Mucosa of stomach (tissue), 1 donor: ENCODE data around the gene SPAG6.

Source experiments
- H3K27me3 ChIP-seq: one replicate; pipeline ENCODE4 v1.7.0; 2013; ENCODE audit warnings: mild to moderate bottlenecking, low read length; ENCODE audit not compliant: control insufficient read depth, insufficient read depth
- H3K36me3 ChIP-seq: one replicate; pipeline ENCODE4 v1.7.0; 2013; ENCODE audit warnings: low read length; ENCODE audit not compliant: control insufficient read depth, insufficient read depth
- H3K4me1 ChIP-seq: one replicate; pipeline ENCODE4 v1.7.0; 2013; ENCODE audit warnings: mild to moderate bottlenecking, low read length; ENCODE audit not compliant: control insufficient read depth, insufficient read depth
- H3K4me3 ChIP-seq: one replicate; pipeline ENCODE4 v1.7.0; 2013; ENCODE audit warnings: low read length
- H3K9ac ChIP-seq: one replicate; pipeline ENCODE4 v1.7.0; 2013; ENCODE audit warnings: mild to moderate bottlenecking, low read length, moderate library complexity
- H3K9me3 ChIP-seq: one replicate; pipeline ENCODE4 v1.7.0; 2013; ENCODE audit warnings: mild to moderate bottlenecking, low read length, moderate library complexity; ENCODE audit not compliant: control insufficient read depth
- donor health status: Pancreatic carcinoma.

Gene SPAG6

GRCh38 chr10:22317076-22317370 lies 28.3 kb upstream of the SPAG6 start:
- H3K4me3 ChIP-seq = peak overlapping the region; percentile 96
- no peaks in the 10 kb centered on the region for H3K9me3 ChIP-seq
- H3K9ac ChIP-seq = peak overlapping the region; percentile 88
- H3K36me3 ChIP-seq = no peaks in the 10 kb centered on the region
- peaks cover 9% of the 10 kb centered on the region for H3K4me1 ChIP-seq
- H3K27me3 ChIP-seq = peaks cover 2% of the 10 kb centered on the region

GRCh38 chr10:22317771-22318565 lies 27.3 kb upstream of the SPAG6 start:
- Histone ChIP-seq H3K4me1 (peaks cover 9% of the 10 kb centered on the region), H3K36me3 (no peaks in the 10 kb centered on the region), H3K9ac (no peak overlapping the region), H3K9me3 (no peaks in the 10 kb centered on the region), H3K4me3 (no peak overlapping the region), H3K27me3 (peaks cover 11% of the 10 kb centered on the region)

- Histone ChIP-seq H3K4me1 (peaks cover 9% of the 10 kb centered on the region), H3K27me3 (peaks cover 19% of the 10 kb centered on the region), H3K9me3 (no peaks in the 10 kb centered on the region)
These were observed 26.5 kb upstream of the SPAG6 start for GRCh38 chr10:22318772-22319171.

GRCh38 chr10:22319547-22319979 lies 25.7 kb upstream of the SPAG6 start:
- peaks cover 15% of the 10 kb centered on the region for H3K4me1 ChIP-seq
- H3K9ac ChIP-seq = peak overlapping the region; percentile 10
- no peaks in the 10 kb centered on the region for H3K36me3 ChIP-seq
- peaks cover 27% of the 10 kb centered on the region for H3K27me3 ChIP-seq
- no peak overlapping the region for H3K4me3 ChIP-seq
- no peaks in the 10 kb centered on the region for H3K9me3 ChIP-seq

More at GRCh38 chr10:22318772-22319171, 26.5 kb upstream of the SPAG6 start:
- H3K9ac ChIP-seq = no peak overlapping the region
- H3K36me3 ChIP-seq = no peaks in the 10 kb centered on the region
- H3K4me3 ChIP-seq = no peak overlapping the region

- H3K9ac ChIP-seq = peak overlapping the region; percentile 10
- H3K4me3 ChIP-seq = no peak overlapping the region
- no peaks in the 10 kb centered on the region for H3K9me3 ChIP-seq
- H3K36me3 ChIP-seq = no peaks in the 10 kb centered on the region
- peaks cover 20% of the 10 kb centered on the region for H3K4me1 ChIP-seq
- peaks cover 32% of the 10 kb centered on the region for H3K27me3 ChIP-seq
These were observed 25.2 kb upstream of the SPAG6 start for GRCh38 chr10:22319980-22320558.

GRCh38 chr10:22320591-22321155 lies 24.6 kb upstream of the SPAG6 start, which contains the start of gene BMI1:
TSS of gene BMI1 (plus strand) at chr10:22321099. CDS start at chr10:22326450, 5,351 bp downstream.
- H3K36me3 ChIP-seq = no peaks in the 10 kb centered on the region
- H3K9ac ChIP-seq = peak within 1 kb of the TSS; percentile 89
- H3K4me1 ChIP-seq = peaks cover 20% of the 10 kb centered on the region
- peaks cover 33% of the 10 kb centered on the region for H3K27me3 ChIP-seq
- no peaks in the 10 kb centered on the region for H3K9me3 ChIP-seq
- peak within 1 kb of the TSS; percentile 56 for H3K4me3 ChIP-seq

GRCh38 chr10:22321156-22321923 lies 24.0 kb upstream of the SPAG6 start:
- no peaks in the 10 kb centered on the region for H3K9me3 ChIP-seq
- H3K9ac ChIP-seq = peak overlapping the region; percentile 89
- peaks cover 20% of the 10 kb centered on the region for H3K4me1 ChIP-seq
- H3K36me3 ChIP-seq = no peaks in the 10 kb centered on the region
- H3K27me3 ChIP-seq = peaks cover 33% of the 10 kb centered on the region
- peak overlapping the region; percentile 56 for H3K4me3 ChIP-seq

- H3K9ac ChIP-seq = peak overlapping the region; percentile 62
- H3K9me3 ChIP-seq = no peaks in the 10 kb centered on the region
- H3K4me1 ChIP-seq = peaks cover 19% of the 10 kb centered on the region
- peak overlapping the region; percentile 40 for H3K4me3 ChIP-seq
- peaks cover 33% of the 10 kb centered on the region for H3K27me3 ChIP-seq
- H3K36me3 ChIP-seq = no peaks in the 10 kb centered on the region
These were observed 23.2 kb upstream of the SPAG6 start for GRCh38 chr10:22321924-22322640.

GRCh38 chr10:22322641-22323160 lies 22.6 kb upstream of the SPAG6 start:
- H3K27me3 ChIP-seq = peaks cover 33% of the 10 kb centered on the region
- peaks cover 16% of the 10 kb centered on the region for H3K4me1 ChIP-seq
- no peaks in the 10 kb centered on the region for H3K9me3 ChIP-seq
- no peaks in the 10 kb centered on the region for H3K36me3 ChIP-seq
- peak overlapping the region; percentile 62 for H3K9ac ChIP-seq
- H3K4me3 ChIP-seq = peak overlapping the region; percentile 40

GRCh38 chr10:22323538-22324305 lies 21.6 kb upstream of the SPAG6 start:
- Histone ChIP-seq H3K9ac (no peak overlapping the region), H3K4me3 (no peak overlapping the region), H3K9me3 (no peaks in the 10 kb centered on the region), H3K4me1 (peaks cover 16% of the 10 kb centered on the region), H3K27me3 (peaks cover 33% of the 10 kb centered on the region), H3K36me3 (no peaks in the 10 kb centered on the region)

- Histone ChIP-seq H3K27me3 (peaks cover 33% of the 10 kb centered on the region), H3K4me3 (no peak overlapping the region), H3K9ac (no peak overlapping the region), H3K4me1 (peaks cover 16% of the 10 kb centered on the region), H3K9me3 (no peaks in the 10 kb centered on the region), H3K36me3 (no peaks in the 10 kb centered on the region)
These were observed 20.9 kb upstream of the SPAG6 start for GRCh38 chr10:22324413-22324812.
